SK-N-SH (cell line): ENCODE measurements around the gene ADAMTS3. TPM values are rescaled to one million over a fixed set of nuclear protein-coding genes. Genes with fewer than 3 reads are reported as not detected.

ENCODE experiments used
- CTCF ChIA-PET: fragments of 300-600, 350-600 bp; formaldehyde crosslinking; extraction: SDS; loops from one replicate; lab custom pipeline; 2021; lab: Yijun Ruan, JAX
- POLR2A ChIA-PET: fragments of 350-600 bp; sonication (Branson Sonifier 250); formaldehyde crosslinking; extraction: SDS; loops from one replicate; lab custom pipeline; 2020; ENCODE audit warnings: antibody characterized with exemption, inconsistent platforms; lab: Yijun Ruan, JAX
- DNase-seq: peaks from one replicate; pipeline ENCODE4 v3.0.0; 2012
- H2AFZ ChIP-seq: fragments of 200-600 bp; sonication (generic); 2 replicates; pipeline ENCODE4 v1.8.1; 2016; ENCODE audit warnings: antibody characterized with exemption, mild to moderate bottlenecking, low read depth
- H3F3A ChIP-seq: fragments of 200-600 bp; sonication (generic); replicated peaks from 2 replicates; pipeline ENCODE3; 2016; ENCODE audit warnings: antibody characterized with exemption, mild to moderate bottlenecking; ENCODE audit not compliant: insufficient read depth
- H3K27ac ChIP-seq, 2 experiments: fragments of 200-500 bp in 1 of 2; fragments of 200-600 bp in 1 of 2; sonication (Bioruptor generic) in 1 of 2; sonication (generic), shearing (Covaris generic) in 1 of 2; 2 replicates each; pipeline versions ENCODE4 v1.5.1 to v1.6.1; 2014 to 2016; ENCODE audit warnings: low read depth in 2 of 2, inconsistent platforms in 1 of 2, low read length in 1 of 2, mild to moderate bottlenecking in 1 of 2, mixed read lengths in 1 of 2
- H3K27me3 ChIP-seq: fragments of 200-600 bp; sonication (generic), shearing (Covaris generic); 2 replicates; pipeline ENCODE4 v1.6.1; 2016; ENCODE audit warnings: mixed run types; ENCODE audit not compliant: insufficient read depth
- H3K36me3 ChIP-seq, 2 experiments: fragments of 200-500 bp in 1 of 2; fragments of 200-600 bp in 1 of 2; sonication (Bioruptor generic) in 1 of 2; sonication (generic) in 1 of 2; replicated peaks in 1 of 2; 2 replicates each; pipeline versions ENCODE3 to v1.5.1; 2014 to 2016; ENCODE audit warnings: low read length in 1 of 2, mild to moderate bottlenecking in 1 of 2; ENCODE audit not compliant: insufficient read depth in 2 of 2, control insufficient read depth in 1 of 2
- H3K4me1 ChIP-seq, 2 experiments: fragments of 200-500 bp in 1 of 2; fragments of 200-600 bp in 1 of 2; sonication (Bioruptor generic) in 1 of 2; sonication (generic), shearing (Covaris generic) in 1 of 2; 2 replicates each; pipeline versions ENCODE4 v1.5.1 to v1.6.1; 2014 to 2016; ENCODE audit warnings: low read depth in 1 of 2, low read length in 1 of 2, mixed run types in 1 of 2; ENCODE audit not compliant: insufficient read depth in 2 of 2, control insufficient read depth in 1 of 2
- H3K4me2 ChIP-seq: fragments of 200-600 bp; sonication (generic), shearing (Covaris generic); 2 replicates; pipeline ENCODE4 v1.6.1; 2017; ENCODE audit warnings: mixed run types
- H3K4me3 ChIP-seq, 2 experiments: fragments of 200-500 bp in 1 of 2; fragments of 200-600 bp in 1 of 2; sonication (Bioruptor generic) in 1 of 2; sonication (generic), shearing (Covaris generic) in 1 of 2; 2 replicates each; pipeline versions ENCODE4 v1.5.1 to v1.8.1; 2014 to 2016; ENCODE audit warnings: low read depth in 2 of 2, inconsistent platforms in 1 of 2, low read length in 1 of 2, mild to moderate bottlenecking in 1 of 2, mixed read lengths in 1 of 2, moderate library complexity in 1 of 2
- H3K79me2 ChIP-seq: fragments of 200-600 bp; sonication (generic); 2 replicates; pipeline ENCODE4 v1.8.1; 2017; ENCODE audit warnings: mild to moderate bottlenecking; ENCODE audit not compliant: insufficient read depth
- H3K9ac ChIP-seq: fragments of 200-600 bp; sonication (generic); 2 replicates; pipeline ENCODE4 v1.6.1; 2017; ENCODE audit warnings: mixed run types
- H3K9me2 ChIP-seq: fragments of 200-600 bp; sonication (generic); 2 replicates; pipeline ENCODE4 v1.6.1; 2017; ENCODE audit warnings: mixed run types
- H3K9me3 ChIP-seq: fragments of 200-600 bp; sonication (generic); 2 replicates; pipeline ENCODE4 v1.6.1; 2017; ENCODE audit warnings: mixed run types, mild to moderate bottlenecking, moderate library complexity
- H4K20me1 ChIP-seq: fragments of 200-600 bp; sonication (generic); 2 replicates; pipeline ENCODE4 v1.6.1; 2017; ENCODE audit warnings: mild to moderate bottlenecking, mixed run types; ENCODE audit not compliant: insufficient read depth
- CHD2 ChIP-seq: fragments of 150-350 bp; IDR thresholded peaks from 2 replicates; pipeline ENCODE4 v1.6.1; 2018; ENCODE audit warnings: low read length; ENCODE audit not compliant: partially characterized antibody
- CTCF ChIP-seq: fragments of 200-600 bp; sonication (generic); IDR thresholded peaks from 2 replicates; pipeline ENCODE4 v1.6.1; 2017; ENCODE audit warnings: antibody characterized with exemption, mild to moderate bottlenecking, moderate library complexity
- ELF1 ChIP-seq: IDR thresholded peaks from 2 replicates; pipeline ENCODE4 v1.4.0; 2012
- EZH2phosphoT487 ChIP-seq: fragments of 200-600 bp; sonication (generic); IDR thresholded peaks from 2 replicates; pipeline ENCODE4 v1.6.1; 2017; ENCODE audit warnings: low read depth, mixed run types, mild to moderate bottlenecking, antibody characterized with exemption, moderate library complexity, borderline replicate concordance
- FOXM1 ChIP-seq: IDR thresholded peaks from 2 replicates; pipeline ENCODE4 v1.4.0; 2012; ENCODE audit warnings: low read depth, mild to moderate bottlenecking
- GATA2 ChIP-seq: sonication (generic); formaldehyde crosslinking; IDR thresholded peaks from 2 replicates; pipeline ENCODE4 v1.5.0; 2020; ENCODE audit warnings: mild to moderate bottlenecking, missing genetic modification reagents
- MAX ChIP-seq: IDR thresholded peaks from 2 replicates; pipeline ENCODE4 v1.4.0; 2012; ENCODE audit warnings: low read depth
- NFIC ChIP-seq: IDR thresholded peaks from 2 replicates; pipeline ENCODE4 v1.4.0; 2012; ENCODE audit warnings: borderline replicate concordance
- NRF1 ChIP-seq: IDR thresholded peaks from 2 replicates; pipeline ENCODE4 v1.6.1; 2012; ENCODE audit warnings: low read depth, mild to moderate bottlenecking, low read length
- RAD21 ChIP-seq: IDR thresholded peaks from 2 replicates; pipeline ENCODE4 v1.6.1; 2012; ENCODE audit warnings: mild to moderate bottlenecking, low read length
- SIN3A ChIP-seq: IDR thresholded peaks from 2 replicates; pipeline ENCODE4 v1.6.1; 2012; ENCODE audit warnings: low read depth, mild to moderate bottlenecking, low read length, moderate library complexity, borderline replicate concordance
- SMC3 ChIP-seq: IDR thresholded peaks from 2 replicates; pipeline ENCODE4 v1.6.1; 2012; ENCODE audit warnings: low read depth, low read length, improper control_type of control experiment
- USF1 ChIP-seq: IDR thresholded peaks from 2 replicates; pipeline ENCODE4 v1.4.0; 2012; ENCODE audit warnings: low read depth, borderline replicate concordance
- YY1 ChIP-seq: IDR thresholded peaks from 2 replicates; pipeline ENCODE4 v1.4.0; 2012; ENCODE audit warnings: low read depth, mild to moderate bottlenecking
- WGBS: methylation state at CpG from one replicate; pipeline ENCODE4 v1.1.6; 2017; ENCODE audit warnings: low lambda C conversion rate; 5-methylcytosine and 5-hydroxymethylcytosine counted together
- polyA plus RNA-seq, 3 experiments: library from polyadenylated mRNA; depleted of rRNA; stranded (reverse); fragments of >200 nt; gene quantifications; 2 replicates each; pipeline ENCODE4 v1.2.3, GENCODE V29; 2012
- TF ChIP-seq, protein P1 (sequence below): IDR thresholded peaks from 2 replicates; pipeline ENCODE4 v1.4.0; 2012; ENCODE audit warnings: low read depth, borderline replicate concordance

The ADAMTS3 gene
- polyA plus RNA-seq, 1 of the 3 experiments (the other 2 are of a cell fraction), result 0.99 TPM

GRCh38 chr4:72500214-72500613, 68.8 kb downstream of the ADAMTS3 start:
- H4K20me1 ChIP-seq, result no peaks in the 10 kb centered on the region
- H3K4me2 ChIP-seq, result no peak overlapping the region
- TF ChIP-seq ELF1 (no peak), NRF1 (no peak), SIN3A (no peak), NFIC (no peak), CHD2 (no peak), GATA2 (CRISPR knock-in tag) (no peak), USF1 (no peak), MAX (no peak), FOXM1 (no peak)
- H3K9me2 ChIP-seq, result no peaks in the 10 kb centered on the region
- CTCF ChIA-PET, result no interaction called here
- H3K9me3 ChIP-seq, result no peaks in the 10 kb centered on the region
- POLR2A ChIA-PET, result no interaction called here
- H3K79me2 ChIP-seq, result no peaks in the 10 kb centered on the region
- no peak overlapping the region for H3K4me3 ChIP-seq
- H3K27me3 ChIP-seq, result no peaks in the 10 kb centered on the region
- no peaks in the 10 kb centered on the region for H3F3A ChIP-seq
- no peak overlapping the region for H2AFZ ChIP-seq
- 67% methylated on average over 2 of the region's 2 CpGs for WGBS
- no peak for DNase-seq
- no peaks in the 10 kb centered on the region for H3K36me3 ChIP-seq
- no peaks in the 10 kb centered on the region for H3K4me1 ChIP-seq
- H3K27ac ChIP-seq, result no peak overlapping the region
- H3K9ac ChIP-seq, result no peak overlapping the region

GRCh38 chr4:72496119-72496518, 72.9 kb downstream of the ADAMTS3 start:
- no peaks in the 10 kb centered on the region for H3K79me2 ChIP-seq
- H3K36me3 ChIP-seq, result no peaks in the 10 kb centered on the region
- H3K9me3 ChIP-seq, result no peaks in the 10 kb centered on the region
- no peaks in the 10 kb centered on the region for H3K9me2 ChIP-seq
- 38% methylated on average over 1 of the region's 1 CpG for WGBS
- DNase-seq, result no peak
- H3F3A ChIP-seq, result no peaks in the 10 kb centered on the region
- no peaks in the 10 kb centered on the region for H4K20me1 ChIP-seq
- CTCF ChIA-PET, result interaction anchor here (0.6 to 2.3 kb wide), 8 partner anchors 10 to 465 kb away, joined by 3 to 11 read pairs (median 6); no protein-coding TSS in a partner anchor
- no peak for TF ChIP-seq EZH2phosphoT487
- TF ChIP-seq, protein P1, sequence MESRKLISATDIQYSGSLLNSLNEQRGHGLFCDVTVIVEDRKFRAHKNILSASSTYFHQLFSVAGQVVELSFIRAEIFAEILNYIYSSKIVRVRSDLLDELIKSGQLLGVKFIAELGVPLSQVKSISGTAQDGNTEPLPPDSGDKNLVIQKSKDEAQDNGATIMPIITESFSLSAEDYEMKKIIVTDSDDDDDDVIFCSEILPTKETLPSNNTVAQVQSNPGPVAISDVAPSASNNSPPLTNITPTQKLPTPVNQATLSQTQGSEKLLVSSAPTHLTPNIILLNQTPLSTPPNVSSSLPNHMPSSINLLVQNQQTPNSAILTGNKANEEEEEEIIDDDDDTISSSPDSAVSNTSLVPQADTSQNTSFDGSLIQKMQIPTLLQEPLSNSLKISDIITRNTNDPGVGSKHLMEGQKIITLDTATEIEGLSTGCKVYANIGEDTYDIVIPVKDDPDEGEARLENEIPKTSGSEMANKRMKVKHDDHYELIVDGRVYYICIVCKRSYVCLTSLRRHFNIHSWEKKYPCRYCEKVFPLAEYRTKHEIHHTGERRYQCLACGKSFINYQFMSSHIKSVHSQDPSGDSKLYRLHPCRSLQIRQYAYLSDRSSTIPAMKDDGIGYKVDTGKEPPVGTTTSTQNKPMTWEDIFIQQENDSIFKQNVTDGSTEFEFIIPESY, result no peak
- TF ChIP-seq CTCF, result peak; percentile 43
- no peak for TF ChIP-seq NRF1
- peak; percentile 36 for TF ChIP-seq SMC3
- no peak for TF ChIP-seq YY1
- peak; percentile 55 for TF ChIP-seq RAD21
- TF ChIP-seq FOXM1, result no peak
- H3K9ac ChIP-seq, result no peak overlapping the region
- no peak overlapping the region for H3K4me2 ChIP-seq
- H3K27ac ChIP-seq, result no peak overlapping the region
- H3K27me3 ChIP-seq, result no peaks in the 10 kb centered on the region
- POLR2A ChIA-PET, result no interaction called here
- H3K4me1 ChIP-seq, result no peaks in the 10 kb centered on the region
- no peak overlapping the region for H2AFZ ChIP-seq
- no peak overlapping the region for H3K4me3 ChIP-seq
